GM23338 (cell line): Measurements from ENCODE around the gene AKR1E2.

Source experiments
- EZH2 ChIP-seq: fragments of 200-600 bp; sonication (generic); IDR thresholded peaks from one replicate; pipeline ENCODE4 v1.8.0; 2017; ENCODE audit warnings: antibody characterized with exemption, mild to moderate bottlenecking, low read depth; ENCODE audit not compliant: unreplicated experiment
- JUNB ChIP-seq: IDR thresholded peaks from one replicate; pipeline ENCODE4 v1.6.1; 2016; ENCODE audit warnings: antibody characterized with exemption; ENCODE audit not compliant: unreplicated experiment
- POLR2AphosphoS5 ChIP-seq: IDR thresholded peaks from 2 replicates; pipeline ENCODE4 v1.6.1; 2016; ENCODE audit warnings: antibody characterized with exemption, low read depth
- TF ChIP-seq, protein P1 (sequence below), 2 experiments: fragments of 200-600 bp in 1 of 2; sonication (generic) in 1 of 2; conservative IDR thresholded peaks; 2 replicates each; pipeline versions ENCODE4 v1.5.1 to v1.6.1; 2016 to 2017; ENCODE audit warnings: antibody characterized with exemption in 2 of 2, low read depth in 2 of 2, mild to moderate bottlenecking in 2 of 2, moderate library complexity in 1 of 2

DNA sequence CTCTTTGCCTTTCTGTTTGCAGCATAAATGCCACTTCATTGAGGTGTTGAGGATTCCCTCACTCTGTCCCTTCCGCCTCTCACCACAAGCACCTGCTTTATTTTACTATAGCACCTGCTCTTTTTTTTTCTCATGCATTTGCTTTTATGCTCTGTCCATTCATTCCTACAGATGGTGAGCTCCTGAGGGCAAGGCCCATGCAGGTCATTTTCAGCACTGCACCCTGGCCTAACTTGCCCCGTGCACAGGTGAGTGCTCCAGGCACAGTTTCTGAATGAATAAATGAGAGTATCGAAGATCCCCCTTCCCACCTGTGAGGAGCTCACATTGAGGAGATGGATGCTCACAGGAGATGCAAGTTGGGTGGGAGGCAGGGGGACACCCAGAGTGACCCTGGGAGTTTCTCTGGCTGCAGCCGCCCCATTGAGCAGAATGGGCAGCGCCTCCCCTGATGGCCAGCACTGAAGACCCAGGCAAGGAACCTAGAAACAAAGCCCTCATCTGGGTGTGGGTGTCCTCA, 1.2 kb upstream of the AKR1E2 start:
- TF ChIP-seq, protein P1, sequence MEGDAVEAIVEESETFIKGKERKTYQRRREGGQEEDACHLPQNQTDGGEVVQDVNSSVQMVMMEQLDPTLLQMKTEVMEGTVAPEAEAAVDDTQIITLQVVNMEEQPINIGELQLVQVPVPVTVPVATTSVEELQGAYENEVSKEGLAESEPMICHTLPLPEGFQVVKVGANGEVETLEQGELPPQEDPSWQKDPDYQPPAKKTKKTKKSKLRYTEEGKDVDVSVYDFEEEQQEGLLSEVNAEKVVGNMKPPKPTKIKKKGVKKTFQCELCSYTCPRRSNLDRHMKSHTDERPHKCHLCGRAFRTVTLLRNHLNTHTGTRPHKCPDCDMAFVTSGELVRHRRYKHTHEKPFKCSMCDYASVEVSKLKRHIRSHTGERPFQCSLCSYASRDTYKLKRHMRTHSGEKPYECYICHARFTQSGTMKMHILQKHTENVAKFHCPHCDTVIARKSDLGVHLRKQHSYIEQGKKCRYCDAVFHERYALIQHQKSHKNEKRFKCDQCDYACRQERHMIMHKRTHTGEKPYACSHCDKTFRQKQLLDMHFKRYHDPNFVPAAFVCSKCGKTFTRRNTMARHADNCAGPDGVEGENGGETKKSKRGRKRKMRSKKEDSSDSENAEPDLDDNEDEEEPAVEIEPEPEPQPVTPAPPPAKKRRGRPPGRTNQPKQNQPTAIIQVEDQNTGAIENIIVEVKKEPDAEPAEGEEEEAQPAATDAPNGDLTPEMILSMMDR (conservative IDR thresholded peaks at IDR 0.05; ENCODE audit: low read depth in 2 of 2): no peak
- TF ChIP-seq POLR2AphosphoS5 (no peak), EZH2 (no peak), JUNB (no peak)
